Measurements from ENCODE around the gene NID1. TPM values are rescaled to one million over a fixed set of nuclear protein-coding genes. Genes with fewer than 3 reads are reported as not detected.

Gene NID1
- total RNA-seq, 1 donor from 2014 or later = 107 TPM

- Histone ChIP-seq H3K27ac (ENCODE audit: low read depth, low read length) (no peak overlapping the region), H3K36me3 (ENCODE audit: control insufficient read depth in 3 of 3, insufficient read depth in 3 of 3, low read length in 3 of 3) (peaks cover 0 to 2% (median 0%) of the 10 kb centered on the region in 3 donors), H3K4me1 (ENCODE audit: control insufficient read depth in 3 of 3, insufficient read depth in 3 of 3, low read length in 3 of 3) (peaks cover 0 to 4% (median 0%) of the 10 kb centered on the region in 3 donors)
These were observed 62.9 kb downstream of the NID1 start for GRCh38 chr1:236002025-236002390.

GRCh38 chr1:236000781-236001180, 64.1 kb downstream of the NID1 start:
- Histone ChIP-seq H3K4me3 (ENCODE audit: low read length in 3 of 3) (no peak overlapping the region), H3K27me3 (ENCODE audit: control insufficient read depth in 3 of 3, insufficient read depth in 3 of 3, low read length in 3 of 3) (no peaks in the 10 kb centered on the region), H3K4me1 (ENCODE audit: control insufficient read depth in 3 of 3, insufficient read depth in 3 of 3, low read length in 3 of 3) (peaks cover 0 to 4% (median 0%) of the 10 kb centered on the region in 3 donors), H3K9ac (ENCODE audit: low read depth in 1 of 3, low read length in 3 of 3) (no peak overlapping the region), H3K36me3 (ENCODE audit: control insufficient read depth in 3 of 3, insufficient read depth in 3 of 3, low read length in 3 of 3) (peaks cover 0 to 2% (median 0%) of the 10 kb centered on the region in 3 donors), H3K27ac (ENCODE audit: low read depth, low read length) (no peak overlapping the region), H3K9me3 (ENCODE audit: control insufficient read depth in 3 of 3, low read length in 3 of 3) (no peaks in the 10 kb centered on the region)

More at GRCh38 chr1:236002025-236002390, 62.9 kb downstream of the NID1 start:
- Histone ChIP-seq H3K4me3 (ENCODE audit: low read length in 3 of 3) (no peak overlapping the region), H3K9ac (ENCODE audit: low read depth in 1 of 3, low read length in 3 of 3) (no peak overlapping the region), H3K27me3 (ENCODE audit: control insufficient read depth in 3 of 3, insufficient read depth in 3 of 3, low read length in 3 of 3) (no peaks in the 10 kb centered on the region), H3K9me3 (ENCODE audit: control insufficient read depth in 3 of 3, low read length in 3 of 3) (no peaks in the 10 kb centered on the region)

GRCh38 chr1:235999259-235999925, 65.5 kb downstream of the NID1 start:
- Histone ChIP-seq H3K36me3 (ENCODE audit: control insufficient read depth in 3 of 3, insufficient read depth in 3 of 3, low read length in 3 of 3) (peaks cover 0 to 5% (median 0%) of the 10 kb centered on the region in 3 donors), H3K27me3 (ENCODE audit: control insufficient read depth in 3 of 3, insufficient read depth in 3 of 3, low read length in 3 of 3) (no peaks in the 10 kb centered on the region), H3K4me3 (ENCODE audit: low read length in 3 of 3) (no peak overlapping the region), H3K9me3 (ENCODE audit: control insufficient read depth in 3 of 3, low read length in 3 of 3) (no peaks in the 10 kb centered on the region), H3K9ac (ENCODE audit: low read depth in 1 of 3, low read length in 3 of 3) (no peak overlapping the region), H3K27ac (ENCODE audit: low read depth, low read length) (peak overlapping the region; percentile 30), H3K4me1 (ENCODE audit: control insufficient read depth in 3 of 3, insufficient read depth in 3 of 3, low read length in 3 of 3) (peaks cover 0 to 4% (median 0%) of the 10 kb centered on the region in 3 donors)

- peaks cover 0 to 5% (median 0%) of the 10 kb centered on the region in 3 donors for H3K36me3 ChIP-seq (ENCODE audit: control insufficient read depth in 3 of 3, insufficient read depth in 3 of 3, low read length in 3 of 3)
- no peak overlapping the region for H3K4me3 ChIP-seq (ENCODE audit: low read length in 3 of 3)
- H3K9me3 ChIP-seq (ENCODE audit: control insufficient read depth in 3 of 3, low read length in 3 of 3) = no peaks in the 10 kb centered on the region
- H3K27me3 ChIP-seq (ENCODE audit: control insufficient read depth in 3 of 3, insufficient read depth in 3 of 3, low read length in 3 of 3) = no peaks in the 10 kb centered on the region
- H3K9ac ChIP-seq (ENCODE audit: low read depth in 1 of 3, low read length in 3 of 3) = no peak overlapping the region
- H3K4me1 ChIP-seq (ENCODE audit: control insufficient read depth in 3 of 3, insufficient read depth in 3 of 3, low read length in 3 of 3) = peaks cover 0 to 4% (median 0%) of the 10 kb centered on the region in 3 donors
- peak overlapping the region; percentile 30 for H3K27ac ChIP-seq (ENCODE audit: low read depth, low read length)
These were observed 66.1 kb downstream of the NID1 start for GRCh38 chr1:235998812-235999211.

- H3K27me3 ChIP-seq (ENCODE audit: control insufficient read depth in 3 of 3, insufficient read depth in 3 of 3, low read length in 3 of 3) = no peaks in the 10 kb centered on the region
- H3K27ac ChIP-seq (ENCODE audit: low read depth, low read length) = no peak overlapping the region
- H3K36me3 ChIP-seq (ENCODE audit: control insufficient read depth in 3 of 3, insufficient read depth in 3 of 3, low read length in 3 of 3) = peaks cover 0 to 10% (median 4%) of the 10 kb centered on the region in 3 donors
- no peak overlapping the region for H3K9ac ChIP-seq (ENCODE audit: low read depth in 1 of 3, low read length in 3 of 3)
- no peak overlapping the region for H3K4me3 ChIP-seq (ENCODE audit: low read length in 3 of 3)
- peaks cover 0 to 4% (median 0%) of the 10 kb centered on the region in 3 donors for H3K4me1 ChIP-seq (ENCODE audit: control insufficient read depth in 3 of 3, insufficient read depth in 3 of 3, low read length in 3 of 3)
- H3K9me3 ChIP-seq (ENCODE audit: control insufficient read depth in 3 of 3, low read length in 3 of 3) = no peaks in the 10 kb centered on the region
These were observed 67.0 kb downstream of the NID1 start for GRCh38 chr1:235997931-235998330.

- peaks cover 0 to 4% (median 0%) of the 10 kb centered on the region in 3 donors for H3K4me1 ChIP-seq (ENCODE audit: control insufficient read depth in 3 of 3, insufficient read depth in 3 of 3, low read length in 3 of 3)
- no peak overlapping the region for H3K9ac ChIP-seq (ENCODE audit: low read depth in 1 of 3, low read length in 3 of 3)
- no peaks in the 10 kb centered on the region for H3K27me3 ChIP-seq (ENCODE audit: control insufficient read depth in 3 of 3, insufficient read depth in 3 of 3, low read length in 3 of 3)
- H3K36me3 ChIP-seq (ENCODE audit: control insufficient read depth in 3 of 3, insufficient read depth in 3 of 3, low read length in 3 of 3) = peaks cover 0 to 15% (median 5%) of the 10 kb centered on the region in 3 donors
- no peak overlapping the region for H3K4me3 ChIP-seq (ENCODE audit: low read length in 3 of 3)
- no peak overlapping the region for H3K27ac ChIP-seq (ENCODE audit: low read depth, low read length)
- no peaks in the 10 kb centered on the region for H3K9me3 ChIP-seq (ENCODE audit: control insufficient read depth in 3 of 3, low read length in 3 of 3)
These were observed 67.8 kb downstream of the NID1 start for GRCh38 chr1:235997049-235997448.

- no peak overlapping the region for H3K27ac ChIP-seq (ENCODE audit: low read depth, low read length)
- peaks cover 0 to 15% (median 6%) of the 10 kb centered on the region in 3 donors for H3K36me3 ChIP-seq (ENCODE audit: control insufficient read depth in 3 of 3, insufficient read depth in 3 of 3, low read length in 3 of 3)
- H3K9ac ChIP-seq (ENCODE audit: low read depth in 1 of 3, low read length in 3 of 3) = no peak overlapping the region
- H3K27me3 ChIP-seq (ENCODE audit: control insufficient read depth in 3 of 3, insufficient read depth in 3 of 3, low read length in 3 of 3) = no peaks in the 10 kb centered on the region
- no peaks in the 10 kb centered on the region for H3K9me3 ChIP-seq (ENCODE audit: control insufficient read depth in 3 of 3, low read length in 3 of 3)
- no peak overlapping the region for H3K4me3 ChIP-seq (ENCODE audit: low read length in 3 of 3)
- H3K4me1 ChIP-seq (ENCODE audit: control insufficient read depth in 3 of 3, insufficient read depth in 3 of 3, low read length in 3 of 3) = no peaks in the 10 kb centered on the region
These were observed 68.7 kb downstream of the NID1 start for GRCh38 chr1:235996048-235996785.

GRCh38 chr1:235995511-235995910, 69.4 kb downstream of the NID1 start:
- Histone ChIP-seq H3K9me3 (ENCODE audit: control insufficient read depth in 3 of 3, low read length in 3 of 3) (no peaks in the 10 kb centered on the region), H3K27me3 (ENCODE audit: control insufficient read depth in 3 of 3, insufficient read depth in 3 of 3, low read length in 3 of 3) (no peaks in the 10 kb centered on the region), H3K36me3 (ENCODE audit: control insufficient read depth in 3 of 3, insufficient read depth in 3 of 3, low read length in 3 of 3) (peaks cover 2 to 16% (median 11%) of the 10 kb centered on the region in 3 donors), H3K9ac (ENCODE audit: low read depth in 1 of 3, low read length in 3 of 3) (no peak overlapping the region), H3K4me1 (ENCODE audit: control insufficient read depth in 3 of 3, insufficient read depth in 3 of 3, low read length in 3 of 3) (no peaks in the 10 kb centered on the region), H3K4me3 (ENCODE audit: low read length in 3 of 3) (no peak overlapping the region), H3K27ac (ENCODE audit: low read depth, low read length) (no peak overlapping the region)

- peaks cover 8 to 24% (median 20%) of the 10 kb centered on the region in 3 donors for H3K36me3 ChIP-seq (ENCODE audit: control insufficient read depth in 3 of 3, insufficient read depth in 3 of 3, low read length in 3 of 3)
- no peaks in the 10 kb centered on the region for H3K27me3 ChIP-seq (ENCODE audit: control insufficient read depth in 3 of 3, insufficient read depth in 3 of 3, low read length in 3 of 3)
- H3K9ac ChIP-seq (ENCODE audit: low read depth in 1 of 3, low read length in 3 of 3) = no peak overlapping the region
- H3K4me3 ChIP-seq (ENCODE audit: low read length in 3 of 3) = no peak overlapping the region
- H3K9me3 ChIP-seq (ENCODE audit: control insufficient read depth in 3 of 3, low read length in 3 of 3) = peaks cover 0 to 2% (median 0%) of the 10 kb centered on the region in 3 donors
- no peaks in the 10 kb centered on the region for H3K4me1 ChIP-seq (ENCODE audit: control insufficient read depth in 3 of 3, insufficient read depth in 3 of 3, low read length in 3 of 3)
- no peak overlapping the region for H3K27ac ChIP-seq (ENCODE audit: low read depth, low read length)
These were observed 71.2 kb downstream of the NID1 start for GRCh38 chr1:235993652-235994051.

- H3K9me3 ChIP-seq (ENCODE audit: control insufficient read depth in 3 of 3, low read length in 3 of 3) = peaks cover 0 to 2% (median 0%) of the 10 kb centered on the region in 3 donors
- peaks cover 8 to 24% (median 17%) of the 10 kb centered on the region in 3 donors for H3K36me3 ChIP-seq (ENCODE audit: control insufficient read depth in 3 of 3, insufficient read depth in 3 of 3, low read length in 3 of 3)
These were observed 72.0 kb downstream of the NID1 start for GRCh38 chr1:235992868-235993267.

More at GRCh38 chr1:235992868-235993267, 72.0 kb downstream of the NID1 start:
- H3K4me1 ChIP-seq (ENCODE audit: control insufficient read depth in 3 of 3, insufficient read depth in 3 of 3, low read length in 3 of 3) = no peaks in the 10 kb centered on the region
- H3K27me3 ChIP-seq (ENCODE audit: control insufficient read depth in 3 of 3, insufficient read depth in 3 of 3, low read length in 3 of 3) = no peaks in the 10 kb centered on the region
- no peak overlapping the region for H3K4me3 ChIP-seq (ENCODE audit: low read length in 3 of 3)
- no peak overlapping the region for H3K27ac ChIP-seq (ENCODE audit: low read depth, low read length)
- H3K9ac ChIP-seq (ENCODE audit: low read depth in 1 of 3, low read length in 3 of 3) = no peak overlapping the region
